ENCODE measurements around the gene LPCAT1.
"Not testable (repeated sequence)": the region's sequence is repeated elsewhere in the genome, so short reads cannot be mapped to it uniquely, and the experiment has no call there.

Gene LPCAT1

DNA sequence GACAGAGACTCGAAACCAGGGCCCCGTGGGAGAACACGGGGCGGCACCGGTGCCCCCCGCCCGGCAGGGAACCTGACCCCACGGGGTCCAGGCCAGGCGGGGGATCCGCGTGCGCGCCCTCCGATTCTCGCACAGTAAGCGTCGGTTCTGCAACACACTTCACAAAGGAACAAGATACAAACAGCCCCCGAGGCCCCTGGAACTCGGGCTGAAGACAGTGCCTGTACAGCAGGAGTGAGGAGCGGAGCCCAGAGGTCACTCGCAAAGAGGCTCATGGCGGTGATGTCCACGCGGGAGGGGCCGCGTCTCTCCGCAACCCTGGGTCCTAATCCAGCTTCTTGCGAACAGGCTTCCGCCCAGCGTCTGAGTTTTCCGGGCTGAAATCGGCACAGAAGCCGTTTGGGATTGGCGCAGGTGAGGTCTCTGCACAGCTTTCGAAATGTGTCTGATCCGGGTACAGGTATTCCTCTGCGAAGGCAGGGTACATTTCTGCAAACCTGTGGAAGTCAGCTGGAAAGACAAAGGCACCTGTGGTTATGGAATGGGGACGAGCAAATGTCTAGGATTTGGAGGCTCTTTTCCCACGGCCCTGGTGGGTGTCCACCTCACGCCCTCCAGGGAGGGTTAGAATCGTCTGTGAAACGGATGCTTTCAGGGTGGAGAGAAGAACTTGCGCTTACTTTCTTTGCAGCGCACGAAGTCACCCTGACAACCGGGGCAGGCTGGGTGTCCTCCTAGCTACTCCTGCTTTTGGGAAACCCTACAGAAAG is 60.2 kb downstream of the LPCAT1 start:
- DNase-seq: no peak

DNA sequence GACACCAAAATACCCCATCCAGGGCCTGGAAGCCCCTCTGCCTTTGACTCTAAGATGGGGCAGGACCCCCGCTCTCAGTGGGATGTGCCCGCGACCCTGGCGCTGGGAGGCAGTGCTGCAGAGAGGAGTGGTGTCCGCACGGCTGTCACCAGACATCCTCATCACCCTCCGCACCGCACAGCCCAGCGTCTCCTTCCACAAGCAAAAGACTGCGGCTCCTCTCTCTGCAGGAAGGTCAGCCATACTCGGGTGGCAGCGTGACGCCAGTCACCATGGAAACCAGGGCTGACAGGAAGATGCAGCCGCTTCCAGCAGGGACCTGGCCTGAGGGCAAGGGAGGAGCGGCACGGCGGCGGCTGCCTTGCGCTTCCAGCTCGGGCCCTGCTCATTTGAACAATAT is 61.4 kb downstream of the LPCAT1 start:
- DNase-seq: no peak

- DNase-seq: no peak
Observed at GRCh38 chr5:1461396-1461795, 62.4 kb downstream of the LPCAT1 start.

GRCh38 chr5:1460054-1460682 is 63.6 kb downstream of the LPCAT1 start:
- DNase-seq: no peak

DNA sequence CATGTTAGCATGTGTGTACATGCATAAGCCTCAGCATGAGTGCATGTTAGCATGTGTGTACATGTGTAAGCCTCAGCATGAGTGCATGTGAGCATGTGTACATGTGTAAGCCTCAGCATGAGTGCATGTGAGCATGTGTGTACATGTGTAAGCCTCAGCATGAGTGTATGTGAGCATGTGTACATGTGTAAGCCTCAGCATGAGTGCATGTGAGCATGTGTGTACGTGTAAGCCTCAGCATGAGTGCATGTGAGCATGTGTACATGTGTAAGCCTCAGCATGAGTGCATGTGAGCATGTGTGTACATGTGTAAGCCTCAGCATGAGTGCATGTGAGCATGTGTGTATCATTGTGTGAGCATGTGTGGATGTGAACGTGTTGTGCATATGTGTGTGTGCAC is 64.3 kb downstream of the LPCAT1 start:
- DNase-seq: not testable (repeated sequence)

- not testable (repeated sequence) for DNase-seq
Observed at GRCh38 chr5:1456110-1456881, 67.5 kb downstream of the LPCAT1 start.

DNA sequence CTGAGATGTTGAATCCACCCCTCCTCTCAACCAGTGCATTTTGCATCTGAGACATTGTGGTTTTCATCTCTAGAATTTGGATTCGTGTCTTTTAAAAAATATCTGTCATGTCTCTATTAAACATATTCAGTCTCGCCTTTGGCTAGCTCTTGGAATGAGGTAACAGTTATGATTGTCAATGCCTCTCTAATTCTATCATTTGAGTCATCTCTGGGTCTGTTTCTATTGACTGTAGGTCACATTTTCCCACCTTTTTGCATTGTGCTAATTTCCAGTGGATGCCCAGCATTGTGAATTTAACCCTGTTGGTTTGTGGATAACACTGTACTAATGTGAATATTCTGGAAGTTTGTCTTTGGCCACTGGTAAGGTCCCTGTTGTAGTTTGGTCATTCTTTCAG is 70.1 kb downstream of the LPCAT1 start:
- DNase-seq: no peak

DNA sequence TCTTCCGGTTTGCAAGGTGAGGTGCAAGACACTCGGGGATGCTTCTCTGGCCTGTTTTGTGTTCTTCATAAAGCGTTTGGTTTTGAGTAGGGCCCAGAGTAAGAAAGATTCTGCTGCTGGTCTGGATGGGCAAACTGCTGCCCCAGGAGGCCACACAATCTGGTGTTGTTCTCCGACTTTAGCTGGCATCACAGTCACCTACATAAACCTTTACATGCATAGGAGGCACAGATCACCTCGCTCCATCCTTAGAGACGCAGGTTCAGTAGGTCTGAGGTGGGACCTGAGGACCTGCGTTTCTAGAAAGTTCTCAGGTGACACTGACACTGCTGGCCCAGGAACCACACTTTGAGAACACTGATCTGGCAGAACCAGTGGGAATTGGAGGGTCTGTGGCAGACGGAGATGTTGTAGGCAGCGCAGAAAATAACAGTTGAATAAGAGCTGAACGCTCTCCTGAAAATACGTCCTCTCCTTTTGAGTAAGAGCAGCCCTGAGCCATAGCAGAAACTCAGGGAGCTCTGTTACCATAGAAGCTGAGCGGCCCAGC is 74.6 kb downstream of the LPCAT1 start:
- no peak for DNase-seq

DNA sequence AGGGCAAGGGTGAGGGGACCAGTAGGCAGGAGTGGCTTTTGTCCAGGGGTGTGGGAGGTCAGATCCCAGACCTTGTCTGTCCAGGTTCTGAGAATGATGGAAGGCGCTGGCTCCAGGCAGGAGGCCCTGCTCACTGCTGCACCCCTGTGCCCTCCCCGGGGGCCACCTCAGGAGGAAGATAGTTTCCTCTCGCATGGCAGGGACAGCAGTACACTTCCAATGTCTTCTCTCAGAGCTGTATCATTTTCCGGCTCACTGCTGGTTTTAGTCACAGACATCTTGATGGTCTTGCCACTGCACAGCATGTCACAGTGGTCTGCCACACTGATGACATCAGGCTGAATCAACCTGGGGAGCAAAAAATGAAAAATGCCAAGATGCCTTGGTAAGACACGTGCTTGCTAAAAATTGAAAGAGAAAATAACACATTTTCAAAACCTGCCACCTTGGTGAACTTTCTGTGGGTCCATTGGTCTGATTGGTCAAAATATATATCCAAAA is 75.2 kb downstream of the LPCAT1 start:
- DNase-seq: no peak

GRCh38 chr5:1447671-1448361 is 75.9 kb downstream of the LPCAT1 start:
- DNase-seq: no peak

- no peak for DNase-seq
Observed at GRCh38 chr5:1446602-1447343, 77.0 kb downstream of the LPCAT1 start.

DNA sequence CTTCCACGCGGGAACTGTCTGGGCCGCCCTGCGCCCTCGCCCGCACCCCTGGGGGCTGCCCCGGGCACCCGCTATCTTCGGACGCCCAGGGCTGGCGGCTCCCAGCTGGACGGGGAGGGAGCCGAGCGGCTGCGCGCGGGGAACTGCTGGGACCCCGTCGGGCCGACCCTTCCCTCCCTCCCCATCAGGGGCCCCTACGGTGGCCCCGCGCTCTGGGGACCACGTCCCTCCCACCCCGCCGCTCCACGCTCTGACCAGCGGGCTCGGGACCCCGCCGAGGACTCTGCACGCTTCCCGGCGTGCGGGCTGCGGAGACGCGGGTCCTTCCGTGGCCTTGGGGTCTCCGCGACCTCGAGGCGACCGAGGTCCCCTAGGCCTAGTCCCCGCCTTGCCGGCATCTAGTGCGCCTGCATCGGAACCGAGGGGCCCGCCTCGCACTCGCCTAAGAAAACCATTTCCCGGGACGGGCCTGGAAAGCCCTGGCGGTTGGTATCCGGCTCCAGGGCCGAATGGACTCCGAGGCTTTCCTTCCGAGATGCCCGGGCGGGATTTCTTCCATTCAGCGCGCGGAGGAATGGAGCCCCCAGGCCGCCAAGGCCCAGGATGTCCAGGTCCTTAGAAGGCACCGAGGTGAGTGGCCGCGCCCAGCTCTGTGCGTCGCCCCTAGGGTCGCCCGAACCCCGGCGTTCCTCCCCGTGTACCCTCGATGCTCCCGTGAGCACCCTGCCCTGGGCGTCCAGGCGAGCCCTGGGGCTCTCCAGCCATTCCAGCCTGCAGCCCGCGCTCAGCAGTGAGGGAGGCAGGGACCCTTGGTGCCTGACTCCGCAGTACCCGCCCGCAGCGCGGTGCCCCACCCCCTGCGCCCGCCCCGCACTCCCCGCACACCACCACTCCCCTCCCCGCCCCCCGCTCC is 77.8 kb downstream of the LPCAT1 start:
- no peak for DNase-seq

GRCh38 chr5:1445313-1445688 is 78.5 kb downstream of the LPCAT1 start, which contains the start of gene SLC6A3:
Gene SLC6A3 (minus strand): TSS chr5:1445440. CDS start chr5:1443197, 2,243 bp downstream.
- no peak for DNase-seq

DNA sequence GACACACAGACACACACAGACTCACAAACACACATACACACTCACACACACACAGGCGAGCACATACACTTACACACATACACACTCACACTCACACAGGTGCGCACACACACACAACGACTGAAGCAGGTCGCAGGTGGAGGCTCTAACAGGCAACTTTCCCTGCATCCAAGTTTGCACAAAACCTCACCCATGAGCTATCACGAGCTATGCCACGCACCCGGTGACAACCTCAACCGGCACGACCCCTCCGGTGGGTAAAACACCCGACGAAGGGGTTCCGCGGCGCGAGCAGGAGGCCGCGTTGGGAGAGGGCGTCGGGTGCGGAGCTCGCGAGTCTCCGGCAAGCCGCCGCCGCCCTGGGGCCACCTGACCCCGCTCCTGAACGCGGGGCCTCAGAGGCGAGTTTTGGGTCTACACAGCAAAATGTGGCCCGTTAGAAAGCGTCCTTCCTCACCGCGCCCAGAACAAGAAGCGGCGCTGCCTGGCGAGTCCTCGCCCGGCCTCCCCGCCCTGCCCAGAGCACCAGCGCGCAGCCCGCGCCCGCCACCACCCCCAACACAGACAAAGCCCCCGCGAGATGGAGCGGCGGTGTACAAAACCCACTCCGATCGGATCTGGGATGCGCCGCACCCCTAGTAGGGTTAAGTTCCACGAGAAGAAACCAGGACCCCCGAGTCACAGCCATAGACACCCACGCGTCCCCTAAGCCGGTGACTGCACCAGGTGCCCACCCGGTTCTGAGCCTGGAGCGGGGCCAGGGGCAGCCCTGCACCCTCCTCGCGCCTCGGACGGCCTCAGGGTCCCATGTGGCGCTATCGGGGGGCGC is 79.2 kb downstream of the LPCAT1 start:
- DNase-seq: no peak

GRCh38 chr5:1443991-1444360 is 79.8 kb downstream of the LPCAT1 start:
- DNase-seq: no peak

- no peak for DNase-seq
Observed at GRCh38 chr5:1443171-1443570, 80.6 kb downstream of the LPCAT1 start.

GRCh38 chr5:1442222-1443145 is 81.3 kb downstream of the LPCAT1 start:
- DNase-seq: no peak

- no peak for DNase-seq
Observed at GRCh38 chr5:1441166-1441865, 82.4 kb downstream of the LPCAT1 start.

All from activated CD4-positive, CD25-positive, alpha-beta regulatory T cell treated with anti-CD3 and anti-CD28 coated beads, Interleukin-2, amount 50 U/mL, for 72 hours (primary cell).